Measurements from ENCODE around the gene SAXO1. TPM values are rescaled to one million over a fixed set of nuclear protein-coding genes. Genes with fewer than 3 reads are reported as not detected.

The SAXO1 gene
- total RNA-seq, 1 donor: under 0.01 TPM

DNA sequence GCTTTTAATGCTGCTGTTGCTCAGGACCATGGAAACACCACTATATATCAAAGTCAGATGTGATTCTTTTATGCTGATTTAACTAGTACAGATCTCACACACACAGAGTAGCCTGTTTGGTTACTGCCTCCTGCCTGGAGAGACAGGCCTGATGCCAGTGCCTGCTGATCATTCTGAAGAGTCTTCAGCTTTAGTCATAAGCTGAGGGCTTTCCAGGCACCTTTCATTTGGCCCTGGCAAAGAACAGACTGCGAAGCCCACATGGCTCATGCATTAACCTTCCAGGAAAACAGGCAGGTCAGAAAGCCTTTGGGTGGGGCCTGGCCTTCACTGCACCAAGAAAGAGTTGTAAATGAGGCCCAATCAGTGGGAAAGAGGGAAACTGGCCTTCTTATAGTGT, 144.7 kb downstream of the SAXO1 start:
- DNase-seq (ENCODE audit: low read depth in 2 of 3, low spot score in 2 of 3): no peak

GRCh38 chr9:18887546-18887945, 145.5 kb downstream of the SAXO1 start:
- DNase-seq (ENCODE audit: low read depth in 2 of 3, low spot score in 2 of 3): no peak

DNA sequence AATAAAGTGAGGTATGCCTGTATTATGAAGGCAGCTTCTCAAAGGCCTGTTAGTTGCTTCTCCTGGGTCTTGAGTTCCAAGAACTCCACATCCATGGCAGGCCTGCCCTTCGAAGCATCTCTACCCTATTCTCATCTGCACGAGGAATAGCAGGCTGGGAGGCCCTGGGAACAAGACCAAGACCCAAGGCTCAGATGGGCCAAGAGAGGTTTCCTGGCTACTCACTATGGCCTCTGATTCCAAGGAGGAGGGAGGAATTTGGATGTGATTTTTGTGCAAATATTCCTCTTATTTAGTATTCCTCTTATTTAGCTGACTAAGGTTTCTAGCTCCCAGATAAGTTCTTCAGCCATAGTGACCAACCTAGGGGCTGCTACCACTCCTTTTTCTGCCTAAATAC, 151.3 kb downstream of the SAXO1 start:
- no peak for DNase-seq (ENCODE audit: low read depth in 2 of 3, low spot score in 2 of 3)

DNA sequence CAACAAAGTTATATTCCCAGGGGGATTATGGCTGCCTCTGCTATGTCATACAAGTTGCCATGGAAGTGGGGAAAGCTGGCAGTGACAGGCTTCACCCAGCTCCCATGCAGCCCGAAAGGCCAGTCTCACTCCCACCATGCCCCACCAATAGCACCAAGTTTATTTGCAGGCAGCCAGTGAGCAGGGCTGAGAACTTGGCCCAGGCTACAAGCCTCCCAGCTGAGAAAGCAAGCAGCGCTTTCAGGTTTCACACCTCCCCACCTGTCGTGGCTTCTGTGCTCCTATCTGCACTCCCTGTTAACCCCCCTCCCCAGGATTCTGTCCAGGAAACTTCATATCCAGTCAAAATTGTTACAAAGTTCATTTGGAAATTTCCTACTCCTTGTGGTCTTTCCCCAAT, 155.0 kb downstream of the SAXO1 start:
- DNase-seq (ENCODE audit: low read depth in 2 of 3, low spot score in 2 of 3): no peak

Small RNAs within 50 kb of the gene (small RNA-seq; reads per million reads assigned to genes)
- gene RNU6-264P: not detected
- 216 reads per million, percentile 98 among the genes with 10 or more reads in this experiment for gene SCARNA8

Other genes with a start within 250 kb of the SAXO1 start
- 33.7 TPM for gene RRAGA, start 16.2 kb upstream of the SAXO1 start, total RNA-seq
- gene HAUS6, start 69.7 kb upstream of the SAXO1 start, total RNA-seq: 6.2 TPM
- gene PLIN2, start 94.3 kb upstream of the SAXO1 start, total RNA-seq: 147 TPM
- 41.7 TPM for gene DENND4C, start 197.5 kb upstream of the SAXO1 start, total RNA-seq